VCaP (cell line): ENCODE data around the gene SLC12A3.

Source experiments
- H3K27ac ChIP-seq: fragments of 450-650 bp; 2 replicates; pipeline ENCODE4 v1.5.1; 2017
- TF ChIP-seq, protein P1 (sequence below): fragments of 450-650 bp; conservative IDR thresholded peaks from 2 replicates; pipeline ENCODE4 v1.5.1; 2017; ENCODE audit warnings: mild to moderate bottlenecking, moderate library complexity

The SLC12A3 gene

DNA sequence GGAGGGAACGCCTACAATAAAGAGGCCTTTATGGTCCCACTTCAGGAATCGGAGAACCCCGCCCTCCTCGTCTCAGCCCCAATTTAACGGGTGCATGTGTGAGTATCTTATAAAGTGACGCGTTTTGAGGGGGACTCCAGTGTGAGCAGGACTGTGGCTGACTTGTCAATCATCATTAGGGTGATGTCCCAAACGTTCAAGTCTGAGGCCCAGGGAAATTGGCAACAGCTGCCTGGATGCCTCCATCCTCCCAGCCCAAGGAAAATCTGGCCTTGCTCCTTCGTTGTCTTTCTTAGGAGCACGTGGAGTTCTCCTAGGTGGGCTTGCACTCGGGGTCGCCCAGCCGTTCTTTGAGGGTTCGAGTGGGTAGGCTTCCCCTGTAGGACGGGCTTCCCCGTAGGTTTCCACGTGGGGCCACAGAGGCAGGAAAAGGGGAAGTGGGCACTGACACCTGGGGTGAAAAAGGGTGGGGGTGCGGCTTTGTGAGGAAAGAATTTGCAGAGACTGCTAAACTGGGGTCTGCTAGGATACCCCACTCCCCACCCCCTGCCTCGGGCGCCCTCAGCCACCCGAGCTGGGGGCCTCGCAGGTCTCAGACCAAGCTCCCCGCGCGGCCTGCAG lies 66.4 kb downstream of the SLC12A3 start:
- peak overlapping the region; percentile 92 for H3K27ac ChIP-seq
- TF ChIP-seq, protein P1, sequence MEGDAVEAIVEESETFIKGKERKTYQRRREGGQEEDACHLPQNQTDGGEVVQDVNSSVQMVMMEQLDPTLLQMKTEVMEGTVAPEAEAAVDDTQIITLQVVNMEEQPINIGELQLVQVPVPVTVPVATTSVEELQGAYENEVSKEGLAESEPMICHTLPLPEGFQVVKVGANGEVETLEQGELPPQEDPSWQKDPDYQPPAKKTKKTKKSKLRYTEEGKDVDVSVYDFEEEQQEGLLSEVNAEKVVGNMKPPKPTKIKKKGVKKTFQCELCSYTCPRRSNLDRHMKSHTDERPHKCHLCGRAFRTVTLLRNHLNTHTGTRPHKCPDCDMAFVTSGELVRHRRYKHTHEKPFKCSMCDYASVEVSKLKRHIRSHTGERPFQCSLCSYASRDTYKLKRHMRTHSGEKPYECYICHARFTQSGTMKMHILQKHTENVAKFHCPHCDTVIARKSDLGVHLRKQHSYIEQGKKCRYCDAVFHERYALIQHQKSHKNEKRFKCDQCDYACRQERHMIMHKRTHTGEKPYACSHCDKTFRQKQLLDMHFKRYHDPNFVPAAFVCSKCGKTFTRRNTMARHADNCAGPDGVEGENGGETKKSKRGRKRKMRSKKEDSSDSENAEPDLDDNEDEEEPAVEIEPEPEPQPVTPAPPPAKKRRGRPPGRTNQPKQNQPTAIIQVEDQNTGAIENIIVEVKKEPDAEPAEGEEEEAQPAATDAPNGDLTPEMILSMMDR: no peak

DNA sequence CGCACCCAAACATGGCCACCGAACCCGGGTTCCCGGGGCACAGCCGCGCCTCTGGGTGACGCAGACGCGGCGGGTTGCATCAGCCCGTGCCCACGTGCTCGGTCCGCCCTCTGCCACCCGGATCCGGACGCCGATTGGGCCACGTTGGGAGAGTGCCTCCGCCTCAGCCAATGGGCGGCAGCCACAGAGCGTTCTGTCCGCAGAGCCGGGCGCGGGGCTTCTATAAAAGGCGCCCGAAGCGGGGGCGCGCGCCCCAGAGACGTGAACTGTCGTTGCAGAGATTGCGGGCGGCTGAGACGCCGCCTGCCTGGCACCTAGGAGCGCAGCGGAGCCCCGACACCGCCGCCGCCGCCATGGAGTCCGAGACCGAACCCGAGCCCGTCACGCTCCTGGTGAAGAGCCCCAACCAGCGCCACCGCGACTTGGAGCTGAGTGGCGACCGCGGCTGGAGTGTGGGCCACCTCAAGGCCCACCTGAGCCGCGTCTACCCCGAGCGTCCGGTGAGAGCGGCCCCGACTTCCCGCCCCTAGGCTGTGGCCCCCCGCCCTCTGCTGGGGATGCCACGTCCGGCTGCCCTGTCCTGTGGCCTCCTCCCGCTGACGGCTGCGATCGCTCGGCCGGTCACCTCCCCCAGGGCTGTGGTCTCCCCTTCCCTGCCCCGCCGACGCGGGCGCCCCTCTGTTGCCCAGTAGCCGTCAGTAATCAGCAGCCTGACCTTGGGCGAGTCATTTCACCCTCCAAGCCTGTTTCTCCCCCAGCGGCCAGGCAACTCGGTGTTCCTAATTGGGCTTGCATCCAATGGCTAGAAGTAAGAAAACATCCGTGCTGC lies 67.1 kb downstream of the SLC12A3 start, which contains the start of gene HERPUD1:
Gene HERPUD1, plus strand, starts transcription at position 251 of the 829 bp plus-strand sequence. Its CDS starts 103 bp downstream, at position 354.
- TF ChIP-seq, protein P1: 0 out of 2 replicates have a peak, but pooled peaks have one; percentile 7
- H3K27ac ChIP-seq: peak within 1 kb of the TSS; percentile 92

DNA sequence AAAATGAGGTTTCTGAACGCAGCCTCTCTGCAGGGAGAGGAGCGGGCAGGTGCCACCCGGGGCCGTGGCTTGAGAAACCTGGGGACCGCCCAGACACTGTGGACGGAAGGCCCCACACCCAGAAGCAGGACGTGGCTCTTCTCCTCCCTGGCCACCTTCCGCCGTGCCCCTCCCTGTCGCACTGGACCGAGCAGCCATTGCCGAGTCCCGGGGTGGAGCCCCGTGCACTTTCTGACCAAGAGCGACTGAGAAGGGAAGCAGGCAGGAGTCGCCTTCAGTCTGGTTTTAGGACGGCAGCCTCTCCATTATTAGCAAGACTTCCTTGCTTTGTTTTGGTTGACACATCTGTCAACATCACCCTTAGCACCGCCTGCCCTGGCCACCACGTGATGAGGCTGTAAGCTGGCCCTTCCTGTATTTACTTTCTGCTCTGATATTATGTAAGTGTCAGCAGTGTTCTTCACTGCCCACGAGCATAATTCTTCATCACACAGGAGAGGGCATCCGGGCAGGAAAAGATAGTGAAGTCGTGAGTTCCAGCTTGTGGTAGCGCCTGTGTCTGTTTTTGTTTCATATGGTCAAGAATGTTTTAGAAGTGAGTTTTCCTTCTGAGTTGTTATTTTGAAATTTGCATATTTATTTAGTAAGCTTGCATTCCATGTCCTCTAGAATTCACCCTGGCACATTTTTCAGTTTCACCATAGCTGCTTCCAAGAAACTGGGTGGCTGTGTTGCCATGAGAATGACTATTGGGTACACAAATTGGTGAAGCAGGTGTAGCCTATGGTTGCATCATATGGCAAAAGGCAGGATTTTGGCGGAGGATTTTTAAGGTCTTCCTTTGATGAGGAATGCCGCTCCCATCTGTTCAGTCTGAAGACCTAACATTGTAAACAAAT lies 68.0 kb downstream of the SLC12A3 start:
- TF ChIP-seq, protein P1: no peak
- peak overlapping the region; percentile 92 for H3K27ac ChIP-seq

DNA sequence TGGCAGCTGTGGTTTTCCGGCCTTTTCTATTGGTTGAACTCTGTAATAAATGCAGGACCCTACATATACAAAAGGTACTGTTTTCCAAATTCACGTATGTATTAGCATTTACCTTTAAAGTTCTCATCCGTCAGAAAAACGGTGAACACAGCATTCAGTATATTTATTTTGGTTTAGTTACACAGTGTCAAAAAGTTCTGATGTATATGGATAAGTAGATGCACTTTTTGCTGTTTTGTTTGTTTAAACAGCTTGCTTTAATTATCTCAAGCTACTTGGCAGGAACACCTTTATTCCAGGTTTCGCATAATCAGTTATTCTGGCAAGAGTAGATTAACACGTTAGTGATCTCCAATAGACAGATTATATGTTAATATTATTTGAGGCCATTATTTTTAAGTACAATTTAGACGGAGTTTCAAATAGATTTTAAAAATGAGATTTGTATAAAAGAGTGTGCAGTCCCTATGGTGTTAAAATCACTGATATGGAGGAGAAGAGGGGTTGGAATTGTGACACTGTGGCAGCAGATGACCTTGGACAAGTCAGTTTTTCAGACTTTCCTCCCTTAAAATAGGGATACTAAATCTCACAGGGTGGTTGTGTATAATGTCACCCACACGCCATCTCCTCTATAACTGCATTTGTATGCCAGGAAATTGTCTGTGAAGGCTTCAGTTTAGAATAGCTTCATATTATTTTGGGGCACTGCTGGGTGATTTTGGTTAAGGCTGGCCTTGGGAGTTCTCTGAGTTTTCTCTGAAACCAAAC lies 69.0 kb downstream of the SLC12A3 start:
- H3K27ac ChIP-seq: peak overlapping the region; percentile 92
- TF ChIP-seq, protein P1: no peak

DNA sequence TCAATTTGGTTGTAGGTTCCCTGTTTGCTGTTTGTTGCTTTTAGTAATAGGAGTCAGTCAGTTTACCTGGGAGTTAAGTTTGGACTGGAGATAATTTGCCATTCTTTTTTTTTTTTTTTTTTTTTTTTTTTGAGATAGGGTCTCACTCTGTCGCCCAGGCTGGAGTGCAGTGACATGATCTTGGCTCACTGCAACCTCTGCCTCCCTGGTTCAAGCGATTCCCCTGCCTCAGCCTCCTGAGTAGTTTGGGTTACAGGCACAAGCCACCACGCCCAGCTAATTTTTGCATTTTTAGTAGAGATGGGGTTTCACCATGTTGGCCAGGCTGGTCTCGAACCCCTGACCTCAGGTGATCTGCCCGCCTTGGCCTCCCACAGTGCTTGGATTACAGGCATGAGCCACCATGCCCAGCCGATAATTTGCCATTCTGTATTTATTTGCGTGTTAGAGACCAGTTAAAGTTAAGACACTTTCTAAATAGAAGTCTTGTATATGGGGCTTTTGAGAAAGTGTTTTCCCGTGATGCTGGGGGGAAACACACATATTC lies 69.7 kb downstream of the SLC12A3 start:
- peak overlapping the region; percentile 92; the same call in 1 of the 2 replicates for H3K27ac ChIP-seq

DNA sequence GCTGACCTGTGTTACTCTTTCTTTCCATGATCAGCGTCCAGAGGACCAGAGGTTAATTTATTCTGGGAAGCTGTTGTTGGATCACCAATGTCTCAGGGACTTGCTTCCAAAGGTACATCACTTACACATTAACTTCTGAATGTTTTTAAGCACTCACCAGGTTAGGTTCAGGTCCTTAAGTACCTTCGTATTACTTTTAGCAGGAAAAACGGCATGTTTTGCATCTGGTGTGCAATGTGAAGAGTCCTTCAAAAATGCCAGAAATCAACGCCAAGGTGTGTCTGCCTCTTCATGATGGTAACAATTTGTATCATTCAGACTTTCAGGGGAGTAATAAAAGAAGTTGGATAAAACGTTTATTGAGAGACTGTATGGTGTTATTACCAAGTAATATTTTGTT lies 70.2 kb downstream of the SLC12A3 start:
- H3K27ac ChIP-seq: no peak overlapping the region; the same call in 1 of the 2 replicates
- TF ChIP-seq, protein P1: no peak

DNA sequence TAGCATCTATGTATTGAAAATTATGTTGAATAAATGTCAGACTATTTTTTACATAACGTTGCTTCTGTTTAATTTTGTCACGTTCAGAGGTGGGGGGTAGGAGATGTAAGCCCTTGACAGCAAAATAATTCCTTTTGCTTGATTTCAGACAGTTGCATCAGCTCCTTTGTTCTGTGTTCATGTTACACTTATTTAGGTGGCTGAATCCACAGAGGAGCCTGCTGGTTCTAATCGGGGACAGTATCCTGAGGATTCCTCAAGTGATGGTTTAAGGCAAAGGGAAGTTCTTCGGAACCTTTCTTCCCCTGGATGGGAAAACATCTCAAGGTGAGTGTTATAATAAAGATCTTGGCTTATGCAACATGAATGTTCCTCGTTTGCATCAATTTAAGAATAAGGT lies 71.5 kb downstream of the SLC12A3 start:
- TF ChIP-seq, protein P1: no peak
- no peak overlapping the region for H3K27ac ChIP-seq
